ENCODE results near the gene AGBL2.
"Not testable (repeated sequence)": the region's sequence is repeated elsewhere in the genome, so short reads cannot be mapped to it uniquely, and the experiment has no call there.

The AGBL2 gene

GRCh38 chr11:47689480-47689879 is 25.7 kb downstream of the AGBL2 start:
- no peak for DNase-seq

- no peak for DNase-seq
Measured at GRCh38 chr11:47688991-47689390, 26.2 kb downstream of the AGBL2 start.

- DNase-seq: no peak
Measured at GRCh38 chr11:47688111-47688510, 27.1 kb downstream of the AGBL2 start.

GRCh38 chr11:47686704-47687103 is 28.5 kb downstream of the AGBL2 start:
- DNase-seq: not testable (repeated sequence)

GRCh38 chr11:47686151-47686550 is 29.0 kb downstream of the AGBL2 start:
- DNase-seq: no peak

GRCh38 chr11:47675851-47676250 is 39.3 kb downstream of the AGBL2 start:
- DNase-seq: no peak

- DNase-seq: no peak
Measured at GRCh38 chr11:47672283-47672730, 42.9 kb downstream of the AGBL2 start.

- DNase-seq: no peak
Measured at GRCh38 chr11:47669856-47670255, 45.3 kb downstream of the AGBL2 start.

GRCh38 chr11:47668665-47669064 is 46.5 kb downstream of the AGBL2 start:
- no peak for DNase-seq

GRCh38 chr11:47667555-47667954 is 47.6 kb downstream of the AGBL2 start:
- no peak for DNase-seq

GRCh38 chr11:47667135-47667534 is 48.0 kb downstream of the AGBL2 start:
- DNase-seq: no peak

GRCh38 chr11:47664936-47665335 is 50.2 kb downstream of the AGBL2 start:
- not testable (repeated sequence) for DNase-seq

GRCh38 chr11:47661245-47661644 is 53.9 kb downstream of the AGBL2 start:
- DNase-seq: no peak

GRCh38 chr11:47659276-47659675 is 55.9 kb downstream of the AGBL2 start:
- DNase-seq: no peak

GRCh38 chr11:47656260-47656885 is 58.8 kb downstream of the AGBL2 start:
- no peak for DNase-seq

- DNase-seq: no peak
Measured at GRCh38 chr11:47651818-47652469, 63.2 kb downstream of the AGBL2 start.

GRCh38 chr11:47649276-47649675 is 65.9 kb downstream of the AGBL2 start:
- no peak for DNase-seq

- no peak for DNase-seq
Measured at GRCh38 chr11:47646019-47646418, 69.2 kb downstream of the AGBL2 start.

- DNase-seq: no peak
Measured at GRCh38 chr11:47645500-47645899, 69.7 kb downstream of the AGBL2 start.

- peak; percentile 96 for DNase-seq
Measured at GRCh38 chr11:47642099-47642855, 72.9 kb downstream of the AGBL2 start, which contains the start of gene MTCH2. TSS of gene MTCH2 (minus strand) at chr11:47642559. CDS start at chr11:47642465, 94 bp downstream.

- DNase-seq: no peak
Measured at GRCh38 chr11:47641600-47642098, 73.5 kb downstream of the AGBL2 start.

GRCh38 chr11:47640506-47640905 is 74.7 kb downstream of the AGBL2 start:
- not testable (repeated sequence) for DNase-seq

GRCh38 chr11:47636331-47636730 is 78.8 kb downstream of the AGBL2 start:
- not testable (repeated sequence) for DNase-seq

- no peak for DNase-seq
Measured at GRCh38 chr11:47631473-47631872, 83.7 kb downstream of the AGBL2 start.
